Measurements from ENCODE around the gene SORCS3. TPM values are rescaled to one million over a fixed set of nuclear protein-coding genes. Genes with fewer than 3 reads are reported as not detected.
A peak's percentile ranks its signal among the peaks of the same experiment; 100 is the strongest.

Gene SORCS3
- total and polyA plus RNA-seq, 4 donors: 0.14 TPM; not detected in 3

DNA sequence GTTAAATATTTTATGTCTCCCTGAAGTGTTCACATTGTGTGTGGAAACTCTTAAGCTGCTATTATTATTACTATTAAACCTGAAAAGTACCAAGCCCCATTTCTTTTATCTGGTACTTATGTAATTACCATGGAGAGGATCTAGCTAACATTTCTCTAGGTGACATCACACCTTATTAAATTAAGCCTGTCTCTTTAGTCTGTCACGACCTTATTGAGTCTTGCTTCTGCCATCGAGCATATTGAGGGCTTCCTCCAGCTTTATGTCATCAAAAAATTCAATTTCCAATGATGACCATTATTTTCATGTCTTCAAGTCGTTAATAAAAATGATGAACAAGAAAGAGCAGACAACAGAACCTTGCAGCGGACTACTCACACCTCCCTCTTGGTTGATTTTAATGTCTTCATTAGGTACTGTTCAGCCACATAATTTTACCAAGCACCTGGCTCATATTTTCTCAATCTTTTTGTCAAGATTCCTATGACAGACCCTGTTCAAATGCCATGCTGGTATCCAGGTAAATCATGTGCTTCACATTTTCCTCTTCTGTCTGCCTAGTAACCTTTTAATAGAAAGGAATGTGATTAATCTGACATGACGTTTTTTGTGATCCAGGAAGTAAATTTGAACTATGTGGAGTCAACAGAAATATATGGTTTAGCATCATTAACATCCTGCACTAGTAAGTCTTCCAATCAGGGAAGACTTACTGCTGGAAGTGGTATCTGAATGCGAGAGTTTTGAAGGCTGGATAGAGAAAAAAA, 556.7 kb downstream of the SORCS3 start:
- Histone ChIP-seq H3K27me3 (ENCODE audit: control insufficient read depth in 3 of 3, insufficient read depth in 3 of 3, low read length in 2 of 3) (no peaks in the 10 kb centered on the region), H3K4me1 (ENCODE audit: control insufficient read depth in 5 of 5, insufficient read depth in 5 of 5, low read length in 5 of 5) (no peaks in the 10 kb centered on the region), H3K4me3 (no peak overlapping the region), H3K9ac (ENCODE audit: insufficient read depth in 1 of 2, low read length in 2 of 2) (no peak overlapping the region), H3K9me3 (ENCODE audit: control insufficient read depth in 4 of 4, insufficient read depth in 3 of 4, low read length in 3 of 4) (peaks cover 0 to 2% (median 0%) of the 10 kb centered on the region in 4 donors), H3K36me3 (ENCODE audit: control insufficient read depth in 4 of 4, insufficient read depth in 4 of 4, low read length in 4 of 4) (no peaks in the 10 kb centered on the region), H3K27ac (ENCODE audit: low read depth in 1 of 2, low read length in 1 of 2) (no peak overlapping the region)
- no peak for DNase-seq
- TF ChIP-seq, protein P1, sequence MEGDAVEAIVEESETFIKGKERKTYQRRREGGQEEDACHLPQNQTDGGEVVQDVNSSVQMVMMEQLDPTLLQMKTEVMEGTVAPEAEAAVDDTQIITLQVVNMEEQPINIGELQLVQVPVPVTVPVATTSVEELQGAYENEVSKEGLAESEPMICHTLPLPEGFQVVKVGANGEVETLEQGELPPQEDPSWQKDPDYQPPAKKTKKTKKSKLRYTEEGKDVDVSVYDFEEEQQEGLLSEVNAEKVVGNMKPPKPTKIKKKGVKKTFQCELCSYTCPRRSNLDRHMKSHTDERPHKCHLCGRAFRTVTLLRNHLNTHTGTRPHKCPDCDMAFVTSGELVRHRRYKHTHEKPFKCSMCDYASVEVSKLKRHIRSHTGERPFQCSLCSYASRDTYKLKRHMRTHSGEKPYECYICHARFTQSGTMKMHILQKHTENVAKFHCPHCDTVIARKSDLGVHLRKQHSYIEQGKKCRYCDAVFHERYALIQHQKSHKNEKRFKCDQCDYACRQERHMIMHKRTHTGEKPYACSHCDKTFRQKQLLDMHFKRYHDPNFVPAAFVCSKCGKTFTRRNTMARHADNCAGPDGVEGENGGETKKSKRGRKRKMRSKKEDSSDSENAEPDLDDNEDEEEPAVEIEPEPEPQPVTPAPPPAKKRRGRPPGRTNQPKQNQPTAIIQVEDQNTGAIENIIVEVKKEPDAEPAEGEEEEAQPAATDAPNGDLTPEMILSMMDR (IDR thresholded peaks at IDR 0.05; ENCODE audit: control extremely low read depth, extremely low read depth): no peak
- WGBS, 2 donors: 62 to 72% methylated on average over 6 of the region's 6 CpGs
- ATAC-seq (ENCODE audit: insufficient read depth, low FRiP score): no peak

DNA sequence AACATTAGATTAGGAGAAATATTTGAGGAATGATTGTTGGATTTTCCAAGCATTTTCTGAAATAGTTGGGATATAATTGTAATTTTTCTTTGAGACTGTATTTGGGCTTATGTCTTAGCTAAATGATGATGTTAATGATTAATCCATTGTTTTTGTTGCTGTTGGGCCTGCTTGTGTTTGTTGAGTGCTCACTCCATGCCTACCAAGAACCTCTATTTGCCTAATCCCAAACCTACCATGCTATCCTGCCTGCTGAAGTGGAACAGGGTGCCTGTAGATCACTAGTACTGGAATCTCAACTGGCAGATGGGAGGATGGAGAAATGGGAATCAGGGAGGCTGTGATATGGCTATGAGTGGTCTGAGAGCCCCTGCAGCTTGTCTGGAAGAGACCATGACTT, 565.5 kb downstream of the SORCS3 start:
- ATAC-seq (ENCODE audit: insufficient read depth, low FRiP score) (no peak), DNase-seq (no peak)
- Histone ChIP-seq H3K36me3 (ENCODE audit: control insufficient read depth in 4 of 4, insufficient read depth in 4 of 4, low read length in 4 of 4) (no peaks in the 10 kb centered on the region), H3K9me3 (ENCODE audit: control insufficient read depth in 4 of 4, insufficient read depth in 3 of 4, low read length in 3 of 4) (peaks cover 0 to 3% (median 0%) of the 10 kb centered on the region in 4 donors), H3K4me3 (no peak overlapping the region), H3K4me1 (ENCODE audit: control insufficient read depth in 5 of 5, insufficient read depth in 5 of 5, low read length in 5 of 5) (no peaks in the 10 kb centered on the region), H3K27ac (ENCODE audit: low read depth in 1 of 2, low read length in 1 of 2) (no peak overlapping the region), H3K27me3 (ENCODE audit: control insufficient read depth in 3 of 3, insufficient read depth in 3 of 3, low read length in 2 of 3) (no peaks in the 10 kb centered on the region), H3K9ac (ENCODE audit: insufficient read depth in 1 of 2, low read length in 2 of 2) (no peak overlapping the region)
- TF ChIP-seq, protein P1 (IDR thresholded peaks at IDR 0.05; ENCODE audit: control extremely low read depth, extremely low read depth): no peak

GRCh38 chr10:105207476-105207995, 566.4 kb downstream of the SORCS3 start:
- Histone ChIP-seq H3K4me3 (no peak overlapping the region), H3K27me3 (ENCODE audit: control insufficient read depth in 3 of 3, insufficient read depth in 3 of 3, low read length in 2 of 3) (no peaks in the 10 kb centered on the region), H3K36me3 (ENCODE audit: control insufficient read depth in 4 of 4, insufficient read depth in 4 of 4, low read length in 4 of 4) (no peaks in the 10 kb centered on the region), H3K4me1 (ENCODE audit: control insufficient read depth in 5 of 5, insufficient read depth in 5 of 5, low read length in 5 of 5) (no peaks in the 10 kb centered on the region), H3K27ac (ENCODE audit: low read depth in 1 of 2, low read length in 1 of 2) (no peak overlapping the region), H3K9ac (ENCODE audit: insufficient read depth in 1 of 2, low read length in 2 of 2) (no peak overlapping the region), H3K9me3 (ENCODE audit: control insufficient read depth in 4 of 4, insufficient read depth in 3 of 4, low read length in 3 of 4) (peaks cover 0 to 3% (median 0%) of the 10 kb centered on the region in 4 donors)
- TF ChIP-seq, protein P1 (IDR thresholded peaks at IDR 0.05; ENCODE audit: control extremely low read depth, extremely low read depth): no peak
- DNase-seq (peak in 1 of 3 donors; percentile 5), ATAC-seq (ENCODE audit: insufficient read depth, low FRiP score) (no peak)
- WGBS, 2 donors: 53 to 63% methylated on average over 4 of the region's 4 CpGs

All from lung (tissue), 12 donors.